ENCODE measurements around the gene SART1.

Gene SART1

DNA sequence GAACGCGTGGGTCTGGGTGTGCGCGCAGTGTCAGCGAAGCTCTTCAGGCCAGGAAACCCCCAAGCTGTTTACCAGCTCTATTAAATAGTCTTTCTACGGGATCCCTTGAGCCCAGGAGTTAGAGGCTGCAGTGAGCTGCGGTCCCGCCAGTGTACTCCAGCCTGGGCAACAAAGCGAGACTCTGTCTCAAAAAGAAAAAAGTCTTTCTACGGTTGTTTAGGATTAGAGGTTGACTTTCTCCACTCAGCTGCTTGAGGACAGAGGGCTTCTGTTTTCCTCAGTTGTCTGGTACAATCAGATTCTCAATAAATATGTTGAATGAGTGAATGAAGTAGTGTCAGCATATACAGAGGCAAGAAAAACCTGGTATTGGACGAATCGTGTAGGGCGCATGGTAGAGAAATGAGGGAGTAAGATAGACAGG, 619 bp downstream of the SART1 start:
- H3K4me3 ChIP-seq (ENCODE audit: low read depth, low read length) = peak overlapping the region; percentile 87

DNA sequence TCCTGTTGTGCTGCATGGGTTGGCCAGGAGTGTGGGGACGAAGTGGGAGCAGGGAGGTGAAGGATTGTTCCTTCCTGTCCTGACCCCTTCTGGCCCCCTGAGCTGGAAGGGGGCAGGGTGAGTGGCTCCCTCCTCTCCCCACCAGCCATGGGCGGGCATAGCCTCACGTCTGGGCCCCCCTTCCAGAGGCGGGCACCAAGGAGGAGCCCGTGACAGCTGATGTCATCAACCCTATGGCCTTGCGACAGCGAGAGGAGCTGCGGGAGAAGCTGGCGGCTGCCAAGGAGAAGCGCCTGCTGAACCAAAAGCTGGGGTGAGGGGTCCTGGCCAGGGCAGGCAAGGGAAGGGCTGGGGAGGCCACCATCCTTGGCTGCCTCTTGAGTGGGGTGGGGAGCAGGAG, 3.4 kb downstream of the SART1 start:
- no peak overlapping the region for H3K4me3 ChIP-seq (ENCODE audit: low read depth, low read length)

DNA sequence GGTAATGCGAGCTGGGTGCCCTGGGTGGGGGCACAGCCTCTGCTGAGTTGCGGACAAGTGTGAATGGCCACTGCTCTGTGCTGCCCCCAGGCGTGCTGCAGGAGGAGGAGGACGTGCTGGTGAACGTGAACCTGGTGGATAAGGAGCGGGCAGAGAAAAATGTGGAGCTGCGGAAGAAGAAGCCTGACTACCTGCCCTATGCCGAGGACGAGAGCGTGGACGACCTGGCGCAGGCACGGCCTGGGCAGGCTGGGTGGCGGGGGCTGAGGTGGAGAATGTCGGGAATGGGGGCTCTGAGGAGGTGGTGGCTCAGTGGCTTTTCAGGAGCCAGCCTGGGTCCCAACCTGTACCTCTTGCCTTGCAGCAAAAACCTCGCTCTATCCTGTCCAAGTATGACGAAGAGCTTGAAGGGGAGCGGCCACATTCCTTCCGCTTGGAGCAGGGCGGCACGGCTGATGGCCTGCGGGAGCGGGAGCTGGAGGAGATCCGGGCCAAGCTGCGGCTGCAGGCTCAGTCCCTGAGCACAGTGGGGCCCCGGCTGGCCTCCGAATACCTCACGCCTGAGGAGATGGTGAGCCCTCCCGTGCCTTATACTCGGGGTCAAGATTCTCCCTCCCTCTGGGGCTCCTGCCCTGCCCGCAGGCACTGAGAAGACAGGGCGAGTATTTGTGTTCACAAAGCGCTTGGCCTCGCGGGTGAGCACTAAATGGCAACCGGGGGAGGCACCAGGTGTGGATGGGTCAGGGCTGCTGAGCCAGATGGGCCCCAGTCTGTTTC, 4.6 kb downstream of the SART1 start:
- no peak overlapping the region for H3K4me3 ChIP-seq (ENCODE audit: low read depth, low read length)

DNA sequence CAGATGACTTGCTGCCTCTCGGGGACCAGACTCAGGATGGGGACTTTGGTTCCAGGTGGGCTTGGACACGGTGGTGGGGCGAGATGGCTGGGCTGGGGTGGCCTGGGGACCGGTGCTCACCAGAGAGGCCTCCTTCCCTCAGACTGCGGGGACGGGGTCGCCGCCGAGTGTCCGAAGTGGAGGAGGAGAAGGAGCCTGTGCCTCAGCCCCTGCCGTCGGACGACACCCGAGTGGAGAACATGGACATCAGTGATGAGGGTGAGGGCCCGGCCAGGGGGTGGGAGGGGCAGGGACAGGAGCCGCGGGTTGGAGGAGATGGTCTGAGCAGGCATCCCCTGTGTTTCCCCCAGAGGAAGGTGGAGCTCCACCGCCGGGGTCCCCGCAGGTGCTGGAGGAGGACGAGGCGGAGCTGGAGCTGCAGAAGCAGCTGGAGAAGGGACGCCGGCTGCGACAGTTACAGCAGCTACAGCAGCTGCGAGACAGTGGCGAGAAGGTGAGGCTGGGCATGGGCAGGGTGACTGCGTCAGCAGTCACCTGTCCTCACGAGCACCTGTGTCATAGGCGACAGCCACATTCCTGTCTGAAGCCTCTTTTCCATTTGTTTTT, 5.9 kb downstream of the SART1 start:
- H3K4me3 ChIP-seq (ENCODE audit: low read depth, low read length) = no peak overlapping the region

DNA sequence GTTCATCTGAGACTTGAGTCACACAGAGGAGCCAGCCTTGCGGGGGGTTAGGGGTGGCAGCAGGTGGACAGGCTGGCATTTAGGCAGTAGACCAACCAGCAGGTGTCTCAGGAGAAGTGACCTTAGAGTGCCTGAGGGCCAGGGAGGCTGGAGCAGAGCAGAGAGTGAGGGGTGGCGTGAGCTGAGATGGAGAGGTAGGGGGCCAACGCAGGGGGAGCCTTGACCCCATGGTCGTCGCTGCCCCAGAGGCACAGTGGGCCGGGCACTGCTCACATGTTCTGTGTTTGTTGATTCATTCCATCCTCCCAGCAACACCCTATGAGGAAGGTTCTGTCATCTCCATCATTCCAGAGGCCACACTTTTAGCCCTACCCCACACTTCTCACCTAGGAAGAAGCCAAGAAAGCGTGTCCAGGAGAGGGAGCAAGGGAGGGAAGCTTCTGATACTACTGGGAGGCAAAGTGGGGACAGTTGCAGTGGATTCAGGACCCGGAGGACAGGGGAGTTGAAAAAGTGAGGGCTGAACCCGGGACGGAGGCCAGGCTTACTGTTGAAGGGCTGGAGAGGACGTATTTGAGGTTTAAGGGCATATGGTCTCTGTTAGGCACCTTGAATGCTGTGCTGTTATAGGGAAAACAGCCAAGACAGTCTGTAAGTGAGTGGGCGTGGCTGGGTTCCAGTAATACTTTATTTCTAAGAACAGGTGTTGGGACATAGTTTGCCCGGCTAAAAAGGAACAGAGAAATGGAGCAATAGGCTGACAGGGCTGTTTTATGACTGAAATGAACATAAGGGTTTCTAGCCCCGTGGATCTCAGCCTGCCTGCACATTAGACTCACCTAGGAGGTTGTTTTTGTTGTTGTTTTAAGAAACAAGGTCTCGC, 7.3 kb downstream of the SART1 start:
- no peak overlapping the region for H3K4me3 ChIP-seq (ENCODE audit: low read depth, low read length)

DNA sequence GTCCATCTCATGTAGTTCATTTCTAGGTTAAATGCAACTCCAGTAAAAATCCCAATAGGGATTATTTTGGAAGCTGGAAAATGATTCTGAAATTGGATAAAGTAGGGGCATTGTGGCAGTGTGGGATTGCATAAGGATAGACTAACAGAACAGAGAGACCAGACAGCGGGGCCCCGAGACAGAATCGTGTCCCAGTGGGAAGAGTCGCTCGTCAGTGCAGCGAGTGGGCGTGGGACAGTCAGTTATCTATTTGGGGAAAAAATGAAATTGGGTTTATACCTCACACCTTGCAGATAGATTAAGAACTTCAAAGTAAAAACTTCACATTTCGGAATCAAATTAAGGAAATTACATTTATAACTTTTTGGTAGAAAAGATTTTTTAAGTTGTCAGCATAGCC, 10.6 kb downstream of the SART1 start:
- no peak overlapping the region for H3K4me3 ChIP-seq (ENCODE audit: low read depth, low read length)

DNA sequence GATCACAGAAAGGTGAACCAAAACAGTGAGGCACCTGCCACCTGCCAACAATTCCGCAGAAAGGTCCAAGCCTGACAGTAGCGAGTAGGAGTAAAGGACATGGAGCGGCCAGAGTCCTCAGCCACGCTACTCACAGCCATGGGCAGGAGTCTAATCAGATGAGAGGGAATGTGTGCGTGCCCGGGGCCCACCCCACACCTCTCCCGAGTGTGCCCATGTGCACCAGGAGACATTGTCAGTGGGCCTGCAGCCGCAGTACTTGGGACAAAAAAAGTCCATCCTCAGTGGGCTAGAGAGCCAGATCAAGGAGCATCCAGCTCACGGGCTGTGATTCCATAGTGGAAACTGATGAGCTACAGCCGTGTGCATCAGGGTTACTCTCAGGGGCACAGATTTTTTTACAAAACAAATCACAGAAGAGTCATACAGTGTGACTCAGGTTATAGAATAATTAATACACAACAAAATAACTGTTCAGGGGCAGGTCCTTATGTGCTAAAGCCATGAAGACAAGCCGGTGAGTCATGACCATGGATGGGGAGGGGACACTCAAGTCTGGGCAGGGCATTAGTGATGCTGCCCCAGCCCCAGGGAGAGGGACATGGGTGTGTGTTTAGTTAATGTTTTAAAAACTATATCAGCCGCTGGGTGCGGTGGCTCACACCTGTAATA, 12.0 kb downstream of the SART1 start:
- no peak overlapping the region for H3K4me3 ChIP-seq (ENCODE audit: low read depth, low read length)

DNA sequence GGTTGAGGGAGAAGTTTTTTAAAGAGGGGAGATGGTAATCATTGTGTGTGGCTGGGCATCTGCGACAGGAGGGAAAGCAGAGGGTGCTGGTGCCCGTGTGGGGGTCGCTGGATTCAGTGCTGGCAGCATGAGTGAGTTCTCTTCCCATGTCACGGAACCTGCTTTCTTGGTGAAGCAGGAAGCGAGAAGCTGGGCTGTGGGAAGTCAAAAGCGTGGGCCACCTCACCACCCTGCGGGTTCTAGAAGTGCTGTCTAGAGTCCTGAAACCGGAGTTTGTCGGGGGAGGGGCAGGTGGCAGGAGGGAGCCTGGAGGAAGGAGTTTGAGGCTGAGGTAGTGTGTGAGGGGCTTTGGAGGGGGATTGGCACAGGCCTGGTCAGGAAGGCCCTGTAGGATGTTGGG, 14.2 kb downstream of the SART1 start:
- no peak overlapping the region for H3K4me3 ChIP-seq (ENCODE audit: low read depth, low read length)

DNA sequence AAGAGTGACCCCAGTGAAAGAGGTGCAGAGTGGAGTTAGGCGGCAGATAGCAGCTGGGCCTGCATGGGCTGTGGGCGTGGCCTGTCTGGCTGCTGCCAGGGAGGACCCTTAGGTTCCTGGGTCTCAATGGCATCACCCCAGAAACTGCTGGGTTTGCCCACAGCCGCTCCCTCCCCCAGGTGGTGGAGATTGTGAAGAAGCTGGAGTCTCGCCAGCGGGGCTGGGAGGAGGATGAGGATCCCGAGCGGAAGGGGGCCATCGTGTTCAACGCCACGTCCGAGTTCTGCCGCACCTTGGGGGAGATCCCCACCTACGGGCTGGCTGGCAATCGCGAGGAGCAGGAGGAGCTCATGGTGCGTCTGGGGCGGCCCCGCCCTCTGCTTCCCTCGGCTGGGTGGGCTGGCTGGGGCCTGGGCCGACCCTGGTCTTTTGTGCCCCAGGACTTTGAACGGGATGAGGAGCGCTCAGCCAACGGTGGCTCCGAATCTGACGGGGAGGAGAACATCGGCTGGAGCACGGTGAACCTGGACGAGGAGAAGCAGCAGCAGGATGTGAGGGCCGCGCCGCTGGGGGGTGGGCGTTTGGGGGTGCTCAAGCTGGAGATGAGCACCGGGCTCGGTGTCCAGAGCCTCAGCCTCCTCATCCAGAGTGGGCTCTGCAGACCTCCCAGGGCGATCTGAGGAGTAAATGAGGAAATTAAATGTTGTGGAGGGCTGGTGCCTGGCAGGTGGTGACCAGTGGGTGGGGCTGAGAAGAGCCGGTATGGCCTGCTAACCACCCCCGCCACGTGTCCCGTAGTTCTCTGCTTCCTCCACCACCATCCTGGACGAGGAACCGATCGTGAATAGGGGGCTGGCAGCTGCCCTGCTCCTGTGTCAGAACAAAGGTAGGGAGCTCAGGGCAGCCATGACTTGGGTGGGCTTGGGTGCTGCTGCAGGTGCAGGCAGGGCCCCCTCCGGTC, 15.0 kb downstream of the SART1 start:
- no peak overlapping the region for H3K4me3 ChIP-seq (ENCODE audit: low read depth, low read length)

DNA sequence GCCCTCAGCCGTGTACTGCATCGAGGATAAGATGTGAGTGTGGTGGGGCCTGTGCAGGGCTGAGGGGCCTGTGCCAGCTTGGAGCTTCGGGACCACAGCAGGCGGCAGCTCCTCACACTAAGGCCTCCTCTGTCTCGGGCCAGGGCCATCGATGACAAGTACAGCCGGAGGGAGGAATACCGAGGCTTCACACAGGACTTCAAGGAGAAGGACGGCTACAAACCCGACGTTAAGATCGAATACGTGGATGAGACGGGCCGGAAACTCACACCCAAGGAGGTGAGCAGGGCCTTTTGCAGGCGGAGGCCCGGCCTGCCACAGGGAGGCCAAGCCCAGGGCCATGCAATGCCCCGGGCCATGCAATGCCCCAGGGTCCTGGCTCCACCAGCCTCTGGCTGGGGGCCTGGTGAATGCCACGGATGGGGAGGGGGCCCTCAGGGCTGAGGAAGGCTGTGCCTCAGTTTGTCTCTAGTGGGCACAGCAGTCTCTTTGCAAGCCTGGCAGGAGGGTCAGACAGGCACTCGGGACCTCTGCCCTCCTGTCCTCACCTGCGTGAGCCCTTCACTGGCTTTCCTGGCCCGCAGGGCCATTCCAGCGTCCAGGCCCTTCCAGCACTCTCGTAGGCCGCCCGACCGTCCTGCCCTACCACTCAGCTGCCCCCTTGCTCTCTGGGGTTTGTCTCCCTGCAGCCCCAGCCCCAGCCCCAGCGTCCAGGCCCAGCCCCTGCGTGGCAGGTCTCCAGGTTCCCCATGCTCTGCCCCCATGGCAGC, 16.3 kb downstream of the SART1 start:
- no peak overlapping the region for H3K4me3 ChIP-seq (ENCODE audit: low read depth, low read length)

DNA sequence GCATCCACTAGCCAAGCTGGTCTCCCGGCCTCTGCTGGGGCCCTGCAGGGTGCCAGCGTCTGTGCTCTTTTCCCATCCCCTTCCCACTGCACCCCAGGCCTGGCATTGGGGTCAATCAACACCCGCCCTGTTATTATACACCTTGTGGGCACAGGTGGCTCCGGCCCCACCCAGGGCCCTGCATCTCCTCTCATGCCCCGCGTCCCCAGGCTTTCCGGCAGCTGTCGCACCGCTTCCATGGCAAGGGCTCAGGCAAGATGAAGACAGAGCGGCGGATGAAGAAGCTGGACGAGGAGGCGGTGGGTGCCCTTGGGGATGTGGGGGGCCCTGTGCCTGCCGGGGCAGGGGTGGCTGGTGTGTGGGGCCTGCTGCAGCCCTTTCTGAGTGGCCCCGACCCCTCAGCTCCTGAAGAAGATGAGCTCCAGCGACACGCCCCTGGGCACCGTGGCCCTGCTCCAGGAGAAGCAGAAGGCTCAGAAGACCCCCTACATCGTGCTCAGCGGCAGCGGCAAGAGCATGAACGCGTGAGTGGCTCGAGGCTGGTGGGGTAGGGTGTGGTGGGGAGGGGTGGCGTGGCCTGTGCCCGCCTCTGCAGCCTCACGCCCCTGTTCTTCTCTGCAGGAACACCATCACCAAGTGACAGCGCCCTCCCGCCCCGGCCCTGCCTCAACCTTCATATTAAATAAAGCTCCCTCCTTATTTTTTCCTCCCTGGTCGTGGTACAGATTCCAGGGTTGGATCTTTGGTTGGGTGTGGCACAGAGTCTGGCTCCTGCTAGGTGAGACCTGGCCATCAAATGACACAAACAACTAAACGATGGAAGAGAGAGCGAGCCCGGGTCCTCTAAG, 17.1 kb downstream of the SART1 start:
- H3K4me3 ChIP-seq (ENCODE audit: low read depth, low read length) = no peak overlapping the region

DNA sequence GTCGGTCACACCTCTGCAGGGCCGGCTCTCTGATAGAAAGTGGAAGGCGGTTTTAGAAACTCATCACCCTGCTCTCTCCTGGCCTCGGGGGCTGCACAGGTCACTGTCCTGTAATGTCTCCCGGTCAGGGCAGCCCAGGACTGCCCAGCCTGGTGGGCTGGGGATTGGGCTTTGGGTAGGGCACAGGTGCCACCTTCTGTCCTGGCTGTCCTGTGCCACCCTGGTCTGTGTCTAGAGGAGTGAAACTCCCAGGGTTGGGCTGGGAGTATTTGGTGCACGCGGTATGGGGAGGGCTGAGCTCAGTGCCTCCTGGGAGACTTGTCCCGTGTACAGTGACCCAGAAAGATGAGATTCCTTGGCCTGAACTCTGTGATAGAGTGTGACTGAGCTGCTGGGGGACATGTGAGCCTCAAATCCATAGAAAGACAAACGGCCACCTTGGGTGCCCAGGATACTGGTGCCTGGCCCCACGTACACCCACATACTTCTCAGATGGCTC, 17.8 kb downstream of the SART1 start:
- H3K4me3 ChIP-seq (ENCODE audit: low read depth, low read length) = no peak overlapping the region

DNA sequence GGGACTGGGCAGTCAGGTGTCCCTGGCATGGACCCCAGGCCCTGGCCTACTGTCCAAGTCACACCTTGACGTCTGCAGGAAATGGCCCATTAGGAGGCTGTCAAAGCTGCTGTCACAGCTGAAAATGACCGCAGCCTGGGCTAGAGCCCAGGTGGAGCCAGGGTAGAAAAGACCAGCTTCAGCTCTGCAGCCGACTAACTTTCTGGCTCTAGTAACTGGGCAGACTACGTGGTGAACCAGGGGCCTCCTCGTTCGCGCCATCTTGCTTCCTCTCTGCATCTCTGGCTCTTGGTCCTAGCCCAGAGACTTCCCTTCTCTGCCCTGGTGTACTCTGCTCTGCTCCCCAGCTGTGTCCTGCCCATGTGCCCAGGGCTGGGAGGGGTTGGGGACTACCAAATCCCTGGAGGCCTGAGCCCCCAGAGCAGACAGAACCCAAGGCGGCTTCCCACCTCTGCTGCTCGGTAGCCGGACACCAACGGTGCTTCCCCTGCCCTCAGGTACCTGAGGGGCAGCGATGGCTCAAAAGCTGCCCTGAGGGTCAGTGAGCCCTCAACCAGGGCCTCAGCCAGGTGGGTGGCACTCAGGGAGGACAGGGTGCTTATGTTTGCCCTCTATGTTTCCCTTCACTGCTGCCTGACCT, 19.7 kb downstream of the SART1 start:
- H3K4me3 ChIP-seq (ENCODE audit: low read depth, low read length) = no peak overlapping the region

DNA sequence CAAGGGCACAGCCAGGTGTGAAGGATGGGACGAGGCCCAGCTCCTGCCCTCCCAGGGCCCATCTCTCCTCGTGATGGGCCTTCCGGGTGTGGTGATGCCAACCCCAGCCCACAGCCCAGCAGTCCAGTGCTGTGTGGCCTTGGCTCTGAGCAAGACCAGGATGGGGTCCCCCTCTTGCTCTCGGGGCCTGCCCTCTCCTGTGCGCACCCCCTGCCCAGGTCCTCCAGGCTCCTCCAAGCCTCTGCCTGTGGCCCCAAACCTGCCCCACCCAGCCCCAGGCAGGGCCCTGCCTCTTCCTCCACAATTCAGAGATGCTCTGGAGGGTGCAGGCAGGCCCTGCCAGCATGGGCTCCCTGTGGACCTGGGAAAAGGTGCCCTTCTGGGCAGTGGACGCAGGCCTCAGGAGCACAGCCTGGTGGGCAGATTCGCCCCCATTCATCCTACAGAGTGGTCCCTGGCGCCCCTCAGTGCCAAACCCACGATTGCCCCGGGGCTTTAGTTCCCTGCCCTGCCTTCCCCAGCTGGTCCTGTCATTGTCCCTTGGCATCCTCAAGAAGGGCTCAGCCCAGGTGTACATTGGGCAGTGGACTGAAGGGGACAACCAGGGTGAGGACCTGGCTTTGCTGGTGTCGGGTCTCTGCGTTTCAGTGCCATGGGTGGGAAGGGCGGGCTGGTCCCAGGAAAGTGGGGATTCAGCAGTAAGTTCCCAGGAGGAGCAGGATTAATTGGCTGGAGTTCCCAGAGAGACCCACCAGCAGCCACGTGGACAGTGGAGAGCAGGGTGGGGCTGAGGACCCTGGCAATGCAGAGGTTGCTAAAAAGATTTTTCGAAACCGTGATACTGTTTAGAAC, 20.7 kb downstream of the SART1 start:
- H3K4me3 ChIP-seq (ENCODE audit: low read depth, low read length) = no peak overlapping the region

DNA sequence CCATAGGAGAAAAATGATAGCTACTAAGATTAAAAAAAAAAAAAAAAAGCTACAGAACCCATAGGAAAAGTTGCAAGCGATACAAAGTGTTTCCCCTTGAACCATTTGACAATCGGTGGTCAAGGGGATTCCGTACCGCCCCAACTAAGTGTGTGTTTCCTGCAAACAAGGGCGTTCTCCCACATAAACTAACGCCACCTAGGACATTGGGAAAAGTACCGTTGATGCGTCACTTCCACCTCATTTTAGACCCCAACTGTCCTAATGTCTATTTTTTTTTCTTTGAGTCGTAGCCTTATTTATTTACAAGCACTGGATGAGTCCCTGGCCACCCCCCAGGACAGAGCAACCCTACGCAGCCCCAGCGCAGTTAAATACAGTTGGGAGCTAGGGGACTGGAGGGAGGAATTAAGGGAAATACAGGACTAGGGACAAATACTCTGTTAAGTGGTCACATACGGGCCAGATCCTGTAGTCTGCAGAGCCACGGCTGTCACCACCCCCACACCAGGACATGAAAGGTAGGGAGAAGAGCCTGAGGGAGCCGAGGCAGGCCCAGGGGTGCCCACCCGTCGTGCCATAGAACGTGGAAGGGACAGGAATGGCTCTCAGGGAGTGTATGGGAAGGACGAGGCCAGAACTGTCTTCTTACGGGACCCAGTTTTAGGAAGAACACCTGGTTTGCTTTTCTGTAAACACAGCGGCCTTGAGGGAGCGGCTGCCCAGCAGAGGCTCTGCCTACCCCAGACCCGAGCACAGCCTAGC, 21.5 kb downstream of the SART1 start:
- H3K4me3 ChIP-seq (ENCODE audit: low read depth, low read length) = no peak overlapping the region

DNA sequence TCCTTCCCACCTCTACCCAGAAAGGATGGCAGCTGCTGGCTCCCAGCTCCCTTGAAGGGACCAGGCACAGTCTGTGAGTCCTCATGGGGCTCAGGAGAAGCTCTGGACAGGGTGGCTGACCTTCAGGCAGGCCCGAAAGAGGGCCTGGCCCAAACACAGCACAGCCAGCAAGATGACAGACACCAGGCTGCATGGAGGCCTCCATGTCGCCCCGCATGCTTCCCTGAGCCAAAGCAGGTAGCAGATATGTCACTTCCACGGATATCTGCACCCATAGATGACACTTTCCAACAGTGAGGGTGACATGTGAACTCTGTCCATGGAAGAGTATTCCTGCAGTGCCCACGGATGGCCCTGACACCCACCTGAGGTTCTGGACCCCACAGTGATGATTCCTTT, 22.1 kb downstream of the SART1 start:
- no peak overlapping the region for H3K4me3 ChIP-seq (ENCODE audit: low read depth, low read length)

All from iPS-11a (cell line).